GM23248 (cell line): ENCODE results near the gene ITK. TPM values are rescaled to one million over a fixed set of nuclear protein-coding genes. Genes with fewer than 3 reads are reported as not detected.

Experiments used
- DNase-seq: peaks from one replicate; pipeline ENCODE4 v3.0.0-alpha.2; 2015
- H2AFZ ChIP-seq: fragments of 200-600 bp; sonication (generic); 2 replicates; pipeline ENCODE4 v1.6.1; 2016; ENCODE audit warnings: antibody characterized with exemption
- H3F3A ChIP-seq: fragments of 200-600 bp; sonication (generic); 2 replicates; pipeline ENCODE4 v1.6.1; 2016; ENCODE audit warnings: mild to moderate bottlenecking, antibody characterized with exemption, mixed run types; ENCODE audit not compliant: insufficient read depth
- H3K27ac ChIP-seq: fragments of 200-600 bp; sonication (generic); 2 replicates; pipeline ENCODE4 v1.5.1; 2016; ENCODE audit warnings: mild to moderate bottlenecking
- H3K27me3 ChIP-seq: fragments of 200-600 bp; sonication (generic); replicated peaks from 2 replicates; pipeline ENCODE4 v1.6.1; 2016; ENCODE audit warnings: mild to moderate bottlenecking; ENCODE audit not compliant: insufficient read depth
- H3K36me3 ChIP-seq: fragments of 200-600 bp; sonication (generic); 2 replicates; pipeline ENCODE4 v1.6.1; 2016; ENCODE audit warnings: low read depth, mild to moderate bottlenecking
- H3K4me1 ChIP-seq: fragments of 200-600 bp; sonication (generic); 2 replicates; pipeline ENCODE4 v1.6.1; 2016; ENCODE audit warnings: mild to moderate bottlenecking; ENCODE audit not compliant: insufficient read depth
- H3K4me2 ChIP-seq: fragments of 200-600 bp; sonication (generic); one replicate; pipeline ENCODE4 v1.6.1; 2016; ENCODE audit warnings: mild to moderate bottlenecking; ENCODE audit not compliant: unreplicated experiment
- H3K4me3 ChIP-seq: fragments of 200-600 bp; sonication (generic); 2 replicates; pipeline ENCODE4 v1.5.1; 2016; ENCODE audit warnings: mild to moderate bottlenecking
- H3K79me2 ChIP-seq: fragments of 200-600 bp; sonication (generic); 2 replicates; pipeline ENCODE4 v1.6.1; 2016; ENCODE audit warnings: mild to moderate bottlenecking; ENCODE audit not compliant: insufficient read depth
- H3K9ac ChIP-seq: fragments of 200-600 bp; sonication (generic); 2 replicates; pipeline ENCODE4 v1.6.1; 2016; ENCODE audit warnings: mild to moderate bottlenecking
- H3K9me2 ChIP-seq: fragments of 200-600 bp; sonication (generic); 2 replicates; pipeline ENCODE4 v1.6.1; 2016; ENCODE audit warnings: mixed run types, mild to moderate bottlenecking, moderate library complexity; ENCODE audit not compliant: insufficient read depth
- H3K9me3 ChIP-seq: fragments of 200-600 bp; sonication (generic); one replicate; pipeline ENCODE4 v1.6.1; 2017; ENCODE audit warnings: low read depth
- H4K20me1 ChIP-seq: fragments of 200-600 bp; sonication (generic); 2 replicates; pipeline ENCODE4 v1.6.0; 2016; ENCODE audit not compliant: insufficient read depth
- EZH2 ChIP-seq: fragments of 200-600 bp; sonication (generic); IDR thresholded peaks from 2 replicates; pipeline ENCODE4 v1.6.1; 2018; ENCODE audit warnings: antibody characterized with exemption, mild to moderate bottlenecking; ENCODE audit not compliant: insufficient read depth, poor library complexity, severe bottlenecking
- EZH2phosphoT487 ChIP-seq: fragments of 200-600 bp; sonication (generic); IDR thresholded peaks from 2 replicates; pipeline ENCODE4 v1.6.1; 2018; ENCODE audit warnings: antibody characterized with exemption, moderate library complexity, mild to moderate bottlenecking, low read depth; ENCODE audit not compliant: insufficient read depth
- WGBS, 2 experiments: methylation state at CpG; one replicate each; pipeline ENCODE4 v1.1.6; 2015 to 2017; ENCODE audit warnings: low lambda C conversion rate in 2 of 2, low coverage in 1 of 2; ENCODE audit errors: missing lambda C conversion rate in 2 of 2; 5-methylcytosine and 5-hydroxymethylcytosine counted together
- in situ Hi-C: fragments of 300-500 bp; cut with MboI; formaldehyde crosslinking; loops from 2 replicates; pipeline ENCODE4 v1.15.0; 2020
- polyA plus RNA-seq: library from polyadenylated mRNA; unstranded; fragments of >200 nt; fragmentation: Nextera tagmentation; extraction: Ambion mirVana; gene quantifications from 2 replicates; pipeline ENCODE4 v1.2.1, GENCODE V29; 2016
- total RNA-seq: library from RNA; depleted of rRNA; stranded (reverse); fragments of >200 nt; shearing (Covaris generic); gene quantifications from 2 replicates; pipeline ENCODE4 v1.2.3, GENCODE V29; 2014

Gene ITK
- total and polyA plus RNA-seq, 2 experiments from 2014 or later, result 0.11 TPM; not detected in 1

GRCh38 chr5:157271740-157272271, 91.2 kb downstream of the ITK start:
- Histone ChIP-seq H4K20me1 (no peaks in the 10 kb centered on the region), H3K9me2 (no peaks in the 10 kb centered on the region), H3K79me2 (no peaks in the 10 kb centered on the region), H3K4me1 (no peaks in the 10 kb centered on the region), H3F3A (no peaks in the 10 kb centered on the region), H3K9me3 (no peaks in the 10 kb centered on the region), H3K4me3 (no peak overlapping the region), H3K27me3 (no peaks in the 10 kb centered on the region), H2AFZ (no peak overlapping the region), H3K4me2 (no peak overlapping the region), H3K9ac (no peak overlapping the region), H3K36me3 (no peaks in the 10 kb centered on the region), H3K27ac (no peak overlapping the region)
- DNase-seq, result no peak
- WGBS, 2 experiments, result 82% methylated on average over 12 of the region's 12 CpGs
- TF ChIP-seq EZH2 (no peak), EZH2phosphoT487 (no peak)
- in situ Hi-C loops, result no loop called here

- no peaks in the 10 kb centered on the region for H3K79me2 ChIP-seq
- TF ChIP-seq EZH2phosphoT487 (no peak), EZH2 (no peak)
- no peaks in the 10 kb centered on the region for H3K4me1 ChIP-seq
- H4K20me1 ChIP-seq, result no peaks in the 10 kb centered on the region
- H3K4me3 ChIP-seq, result no peak overlapping the region
- no peak overlapping the region for H3K27ac ChIP-seq
- no peaks in the 10 kb centered on the region for H3K9me3 ChIP-seq
- H3K4me2 ChIP-seq, result no peak overlapping the region
- no peaks in the 10 kb centered on the region for H3K27me3 ChIP-seq
- H3K9ac ChIP-seq, result no peak overlapping the region
- DNase-seq, result no peak
- no peak overlapping the region for H2AFZ ChIP-seq
- H3K9me2 ChIP-seq, result no peaks in the 10 kb centered on the region
- no peaks in the 10 kb centered on the region for H3K36me3 ChIP-seq
- no peaks in the 10 kb centered on the region for H3F3A ChIP-seq
- in situ Hi-C loops, result no loop called here
- 89 to 90% methylated on average over 1 of the region's 1 CpG for WGBS, 2 experiments
Observed at GRCh38 chr5:157273131-157273556, 92.5 kb downstream of the ITK start.

GRCh38 chr5:157275403-157275802, 94.8 kb downstream of the ITK start:
- Histone ChIP-seq H3K4me1 (peaks cover 2% of the 10 kb centered on the region), H2AFZ (no peak overlapping the region), H3K4me3 (no peak overlapping the region), H3F3A (peaks cover under 1% of the 10 kb centered on the region; the same call in 1 of the 2 replicates), H3K9ac (no peak overlapping the region), H3K27ac (no peak overlapping the region), H3K79me2 (no peaks in the 10 kb centered on the region), H3K4me2 (no peak overlapping the region), H3K9me3 (no peaks in the 10 kb centered on the region), H4K20me1 (no peaks in the 10 kb centered on the region), H3K27me3 (no peaks in the 10 kb centered on the region), H3K9me2 (no peaks in the 10 kb centered on the region), H3K36me3 (no peaks in the 10 kb centered on the region)
- DNase-seq, result no peak
- TF ChIP-seq EZH2phosphoT487 (no peak), EZH2 (no peak)
- WGBS, 2 experiments, result 83 to 87% methylated on average over 1 of the region's 1 CpG
- in situ Hi-C loops, result no loop called here

- H3K4me2 ChIP-seq, result no peak overlapping the region
- 95 to 97% methylated on average over 2 of the region's 2 CpGs for WGBS, 2 experiments
- H3K9me3 ChIP-seq, result no peaks in the 10 kb centered on the region
- H3K4me3 ChIP-seq, result no peak overlapping the region
- no peak for DNase-seq
- no peak overlapping the region for H3K9ac ChIP-seq
- in situ Hi-C loops, result no loop called here
- no peaks in the 10 kb centered on the region for H3K9me2 ChIP-seq
- no peaks in the 10 kb centered on the region for H3K36me3 ChIP-seq
- peaks cover 9% of the 10 kb centered on the region; the same call in 1 of the 2 replicates for H3F3A ChIP-seq
- TF ChIP-seq EZH2phosphoT487 (no peak), EZH2 (no peak)
- H3K27me3 ChIP-seq, result no peaks in the 10 kb centered on the region
- no peaks in the 10 kb centered on the region for H3K79me2 ChIP-seq
- no peak overlapping the region for H2AFZ ChIP-seq
- no peaks in the 10 kb centered on the region for H4K20me1 ChIP-seq
- H3K27ac ChIP-seq, result no peak overlapping the region
- H3K4me1 ChIP-seq, result peaks cover 19% of the 10 kb centered on the region
Observed at GRCh38 chr5:157278319-157279037, 97.8 kb downstream of the ITK start.
